SK-N-MC (cell line): Measurements from ENCODE around the gene CST1.

Experiments
- EZH2 ChIP-seq: fragments of 200-600 bp; sonication (generic); IDR thresholded peaks from one replicate; pipeline ENCODE4 v1.6.1; 2017; ENCODE audit warnings: antibody characterized with exemption
- FOXP2 ChIP-seq: optimal IDR thresholded peaks from 2 replicates; pipeline ENCODE3; 2011; ENCODE audit warnings: mild to moderate bottlenecking, moderate library complexity; ENCODE audit not compliant: insufficient read depth; ENCODE audit errors: extremely low read length, control extremely low read depth
- POLR2AphosphoS5 ChIP-seq: IDR thresholded peaks from 2 replicates; pipeline ENCODE4 v1.6.1; 2012; ENCODE audit warnings: mild to moderate bottlenecking, low read depth, low read length, borderline replicate concordance

- TF ChIP-seq EZH2 = no peak
- TF ChIP-seq POLR2AphosphoS5 = no peak
- TF ChIP-seq FOXP2 = no peak
Observed at GRCh38 chr20:23783447-23783846, 32.7 kb upstream of the CST1 start.
